Endothelial cell of umbilical vein (primary cell): ENCODE results near the gene IKZF3. TPM values are rescaled to one million over a fixed set of nuclear protein-coding genes. Genes with fewer than 3 reads are reported as not detected.

Experiments
- BruUV-seq: library from RNA; stranded (reverse); fragments of 400-500 nt; replicated peaks from 2 replicates; lab custom pipeline; 2021; lab: Mats Ljungman, UMichigan
- CTCF ChIA-PET: fragments of 300-600, 350-600 bp; sonication (Branson Sonifier 250); formaldehyde crosslinking; loops from one replicate; lab custom pipeline; 2021; ENCODE audit warnings: antibody characterized with exemption, inconsistent platforms; lab: Charles Lee
- POLR2A ChIA-PET: fragments of 300-600, 350-600 bp; sonication (Branson Sonifier 250); formaldehyde crosslinking; loops from one replicate; lab custom pipeline; 2021; ENCODE audit warnings: antibody characterized with exemption, inconsistent platforms; lab: Charles Lee
- DNase-seq: peaks from one replicate; pipeline ENCODE4 v3.0.0-alpha.2; 2011; ENCODE audit warnings: low read depth, low spot score
- FAIRE-seq: peaks from 2 replicates; lab custom pipeline; 2011; peaks lifted over from hg19 to GRCh38; lab: Jason Lieb, UNC
- H2AFZ ChIP-seq: 2 replicates; pipeline ENCODE4 v1.6.0; 2012; ENCODE audit warnings: low read depth, low read length, control low read depth, inconsistent platforms
- H3K27ac ChIP-seq: 2 replicates; pipeline ENCODE4 v1.5.1; 2011; ENCODE audit warnings: low read depth, mild to moderate bottlenecking, control low read depth, low read length, moderate library complexity; ENCODE audit not compliant: insufficient read depth
- H3K27me3 ChIP-seq, 2 experiments: 2 replicates each; pipeline versions ENCODE4 v1.6.0 to v1.6.1; 2011; ENCODE audit warnings: low read length in 2 of 2, mixed read lengths in 1 of 2; ENCODE audit not compliant: control insufficient read depth in 2 of 2, insufficient read depth in 2 of 2
- H3K36me3 ChIP-seq, 2 experiments: 2 replicates in 1 of 2; 3 replicates in 1 of 2; pipeline ENCODE4 v1.5.1; 2011; ENCODE audit warnings: low read length in 2 of 2, mild to moderate bottlenecking in 1 of 2, moderate library complexity in 1 of 2; ENCODE audit not compliant: control insufficient read depth in 2 of 2, insufficient read depth in 2 of 2; ENCODE audit errors: extremely low read depth in 1 of 2
- H3K4me1 ChIP-seq: 3 replicates; pipeline ENCODE4 v1.5.1; 2011; ENCODE audit warnings: mild to moderate bottlenecking, low read length; ENCODE audit not compliant: control insufficient read depth, insufficient read depth; ENCODE audit errors: extremely low read depth
- H3K4me2 ChIP-seq: 2 replicates; pipeline ENCODE4 v1.6.1; 2011; ENCODE audit warnings: low read length, control low read depth, mixed read lengths; ENCODE audit not compliant: insufficient read depth
- H3K4me3 ChIP-seq, 3 experiments: fragments of 200-600 bp in 1 of 3; sonication (generic), shearing (Covaris generic) in 1 of 3; replicated peaks in 1 of 3; 2 replicates each; pipeline ENCODE4 v1.5.1; 2011 to 2016; ENCODE audit warnings: control low read depth in 3 of 3, low read length in 3 of 3, mild to moderate bottlenecking in 2 of 3, inconsistent platforms in 1 of 3, low read depth in 1 of 3, moderate library complexity in 1 of 3; ENCODE audit not compliant: insufficient read depth in 1 of 3
- H3K79me2 ChIP-seq: 2 replicates; pipeline ENCODE4 v1.6.0; 2012; ENCODE audit warnings: low read length, inconsistent platforms; ENCODE audit not compliant: control insufficient read depth, insufficient read depth
- H3K9ac ChIP-seq: replicated peaks from 2 replicates; pipeline ENCODE3; 2011; ENCODE audit warnings: low read length, control low read depth; ENCODE audit not compliant: insufficient read depth; ENCODE audit errors: extremely low read depth
- H3K9me1 ChIP-seq: replicated peaks from 3 replicates; pipeline ENCODE4 v1.6.0; 2011; ENCODE audit warnings: mild to moderate bottlenecking, low read length; ENCODE audit not compliant: control insufficient read depth, insufficient read depth; ENCODE audit errors: extremely low read depth
- H3K9me3 ChIP-seq: replicated peaks from 2 replicates; pipeline ENCODE4 v1.5.1; 2012; ENCODE audit warnings: low read length, inconsistent platforms; ENCODE audit not compliant: control insufficient read depth, insufficient read depth
- H4K20me1 ChIP-seq: replicated peaks from 2 replicates; pipeline ENCODE3; 2011; ENCODE audit warnings: mild to moderate bottlenecking, low read length; ENCODE audit not compliant: control insufficient read depth, insufficient read depth; ENCODE audit errors: extremely low read depth
- CTCF ChIP-seq, 2 donors: IDR thresholded peaks; 1 replicate in 1 of 2; 2 replicates in 1 of 2; pipeline ENCODE4 v1.5.1; 2011; ENCODE audit warnings: low read length in 2 of 2, mild to moderate bottlenecking in 2 of 2, moderate library complexity in 2 of 2, control low read depth in 1 of 2, inconsistent platforms in 1 of 2, low read depth in 1 of 2; ENCODE audit not compliant: insufficient read depth in 1 of 2; ENCODE audit errors: extremely low read depth in 1 of 2
- EZH2 ChIP-seq: IDR thresholded peaks from 2 replicates; pipeline ENCODE4 v1.6.1; 2012; ENCODE audit warnings: borderline replicate concordance, low read depth, mild to moderate bottlenecking, moderate library complexity, low read length, inconsistent platforms; ENCODE audit not compliant: severe bottlenecking
- FOS ChIP-seq: IDR thresholded peaks from 2 replicates; pipeline ENCODE4 v1.6.1; 2011; ENCODE audit warnings: mild to moderate bottlenecking, low read length, moderate library complexity, borderline replicate concordance; ENCODE audit not compliant: insufficient read depth
- GATA2 ChIP-seq: IDR thresholded peaks from 2 replicates; pipeline ENCODE4 v1.7.0; 2011; ENCODE audit warnings: low read depth, mild to moderate bottlenecking, moderate library complexity, mixed read lengths, low read length; ENCODE audit not compliant: insufficient read length, insufficient read depth
- JUN ChIP-seq: IDR thresholded peaks from 2 replicates; pipeline ENCODE4 v1.6.1; 2011; ENCODE audit warnings: borderline replicate concordance, low read depth; ENCODE audit not compliant: insufficient read length, insufficient read depth
- MYC ChIP-seq: IDR thresholded peaks from one replicate; pipeline ENCODE4 v1.6.1; 2011; ENCODE audit warnings: mild to moderate bottlenecking, low read depth, low read length
- POLR2A ChIP-seq: IDR thresholded peaks from 2 replicates; pipeline ENCODE4 v1.6.1; 2012; ENCODE audit warnings: low read depth, mild to moderate bottlenecking, control low read depth, low read length
- POLR2AphosphoS5 ChIP-seq: IDR thresholded peaks from 2 replicates; pipeline ENCODE4 v1.6.1; 2012; ENCODE audit warnings: low read depth, mild to moderate bottlenecking, control low read depth, low read length, moderate library complexity; ENCODE audit not compliant: insufficient read depth
- dilution Hi-C: fragments of 300-500 bp; cut with MboI; formaldehyde crosslinking; loops from one replicate; pipeline ENCODE4 v1.15.0; 2019; ENCODE audit warnings: low sequenced_read_pairs; ENCODE audit not compliant: extremely low pct_ligation_motif_present
- intact Hi-C: fragments of 100-400 bp; cut with micrococcal nuclease; formaldehyde crosslinking; loops from one replicate; pipeline ENCODE4 v1.10.0; 2022
- polyA plus RNA-seq, 4 experiments: library from polyadenylated mRNA; depleted of rRNA in 3 of 4; stranded (reverse) in 3 of 4; unstranded in 1 of 4; fragments of >200 nt; gene quantifications; 2 replicates each; pipeline versions ENCODE4 v1.2.1 to v1.2.3, GENCODE V29; 2011 to 2012; ENCODE audit warnings: missing spikeins in 1 of 4
- total RNA-seq: library from RNA; stranded (reverse); gene quantifications from 2 replicates; pipeline ENCODE4 v1.2.3, GENCODE V29; 2021
- TF ChIP-seq, protein P1 (sequence below): IDR thresholded peaks from 2 replicates; pipeline ENCODE4 v1.6.1; 2011; ENCODE audit not compliant: insufficient read depth, insufficient read length

The IKZF3 gene
- total and polyA plus RNA-seq, 2 donors (not counting 3 experiments of a cell fraction or from before 2014, with no cell fraction given): not detected

DNA sequence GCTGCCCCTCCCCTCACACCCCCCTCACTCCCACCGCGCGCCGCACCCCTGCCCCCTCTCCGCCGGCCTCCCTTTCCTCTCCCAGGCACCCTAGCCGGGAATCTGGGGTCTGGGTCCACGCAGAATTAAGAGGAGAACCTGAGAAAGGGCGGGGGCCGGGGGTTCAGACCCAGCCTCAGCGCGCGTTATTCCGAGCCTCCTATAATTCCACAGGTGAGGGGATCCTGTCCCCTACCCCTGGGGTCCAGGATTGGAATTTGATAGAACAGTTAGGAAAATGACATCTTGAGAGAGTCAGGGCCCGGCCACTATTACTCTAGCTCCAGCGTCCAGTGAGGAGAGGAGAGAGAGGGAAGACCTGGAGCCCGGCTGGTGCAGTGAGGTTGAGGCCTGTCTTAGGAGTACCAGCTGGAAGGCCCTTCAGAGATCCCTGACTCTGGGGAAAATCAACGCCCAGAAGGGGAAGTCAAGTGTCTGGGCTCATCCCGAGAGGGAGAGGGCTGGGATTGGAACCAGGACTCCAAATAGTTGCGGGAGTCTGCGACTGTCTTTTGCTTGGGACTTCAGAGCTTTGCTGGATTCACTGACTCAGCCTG, 109.1 kb downstream of the IKZF3 start:
- peaks cover 9 to 16% of the 10 kb centered on the region in 2 experiments for H3K27me3 ChIP-seq
- H3K4me3 ChIP-seq: peak overlapping the region in 1 of 3 experiments; percentile 71
- H2AFZ ChIP-seq: peak overlapping the region; percentile 91
- H3K36me3 ChIP-seq: no peaks in the 10 kb centered on the region
- no TSS peak for BruUV-seq
- DNase-seq: no peak
- no peaks in the 10 kb centered on the region for H4K20me1 ChIP-seq
- no peak for TF ChIP-seq MYC
- TF ChIP-seq, protein P1, sequence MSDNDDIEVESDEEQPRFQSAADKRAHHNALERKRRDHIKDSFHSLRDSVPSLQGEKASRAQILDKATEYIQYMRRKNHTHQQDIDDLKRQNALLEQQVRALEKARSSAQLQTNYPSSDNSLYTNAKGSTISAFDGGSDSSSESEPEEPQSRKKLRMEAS: no peak
- no peak for TF ChIP-seq POLR2AphosphoS5
- no peak for TF ChIP-seq POLR2A
- TF ChIP-seq JUN: no peak
- TF ChIP-seq GATA2: no peak
- no peak for TF ChIP-seq FOS
- no peak for TF ChIP-seq CTCF (IDR thresholded peaks at IDR 0.05; ENCODE audit: extremely low read depth in 1 of 2, insufficient read depth in 1 of 2, low read depth in 1 of 2, low read length in 2 of 2)
- TF ChIP-seq EZH2: no peak
- H3K9me1 ChIP-seq: no peaks in the 10 kb centered on the region
- intact Hi-C loops (loop anchor here (1.0 to 5.0 kb wide), 4 partner anchors 118 to 225 kb away; partner anchors contain the start of genes PSMD3 and STARD3), dilution Hi-C loops (no loop called here)
- no peak overlapping the region for H3K27ac ChIP-seq
- FAIRE-seq: peak; percentile 56
- H3K9ac ChIP-seq: no peak overlapping the region
- H3K79me2 ChIP-seq: no peaks in the 10 kb centered on the region
- no peak overlapping the region for H3K4me2 ChIP-seq
- ChIA-PET CTCF (interaction anchor here (0.6 to 4.9 kb wide), 10 partner anchors 25 to 207 kb away, joined by 3 to 84 read pairs (median 9); partner anchors contain the start of genes ERBB2 and MIEN1), POLR2A (no interaction called here)
- peaks cover 9% of the 10 kb centered on the region for H3K4me1 ChIP-seq
- no peaks in the 10 kb centered on the region for H3K9me3 ChIP-seq
